Peyer's patch (tissue), 4 donors: ENCODE results near the gene PRPF19. TPM values are rescaled to one million over a fixed set of nuclear protein-coding genes. Genes with fewer than 3 reads are reported as not detected.

Experiments used
- DNase-seq, 3 donors: peaks; one replicate each; pipeline ENCODE4 v3.0.0-alpha.2; 2017 to 2019
- H3K27ac ChIP-seq, 4 donors: fragments of 200-600 bp; sonication (generic); one replicate each; pipeline ENCODE4 v1.5.1; 2016 to 2019
- H3K27me3 ChIP-seq, 2 donors: fragments of 200-600 bp; sonication (generic); one replicate each; pipeline ENCODE4 v1.5.1; 2019
- H3K36me3 ChIP-seq, 3 donors: fragments of 200-600 bp; sonication (generic); one replicate each; pipeline ENCODE4 v1.5.1; 2016 to 2019
- H3K4me1 ChIP-seq, 4 donors: fragments of 200-600 bp; sonication (generic); one replicate each; pipeline ENCODE4 v1.5.1; 2016 to 2019
- H3K4me3 ChIP-seq, 4 donors: fragments of 200-600 bp; sonication (generic); 1 replicate in 3 of 4; 2 replicates in 1 of 4; pipeline ENCODE4 v1.5.1; 2016 to 2019; ENCODE audit warnings: mild to moderate bottlenecking in 1 of 4
- H3K9me3 ChIP-seq, 4 donors: fragments of 200-600 bp; sonication (generic); one replicate each; pipeline ENCODE4 v1.5.1; 2016 to 2019; ENCODE audit warnings: mild to moderate bottlenecking in 1 of 4
- POLR2A ChIP-seq, 2 donors: fragments of 450-650 bp; IDR thresholded peaks; one replicate each; pipeline ENCODE4 v1.5.1; 2017; ENCODE audit warnings: antibody characterized with exemption in 2 of 2, mild to moderate bottlenecking in 2 of 2, moderate library complexity in 2 of 2
- total RNA-seq, 4 donors: library from RNA; depleted of rRNA; stranded (reverse); fragments of >200 nt; gene quantifications; one replicate each; pipeline ENCODE4 v1.1.0, GENCODE V29; 2016
- TF ChIP-seq, protein P1 (sequence below), 6 experiments: fragments of 450-650 bp in 4 of 6; fragments of 200-600 bp in 2 of 6; sonication (generic) in 1 of 6; IDR thresholded peaks; one replicate each; pipeline ENCODE4 v1.5.1; 2017 to 2019; ENCODE audit warnings: antibody characterized with exemption in 6 of 6, mild to moderate bottlenecking in 3 of 6, moderate library complexity in 1 of 6

The PRPF19 gene
- total RNA-seq, 4 donors from 2014 or later, result 36.1 to 53.4 (median 46.5) TPM

DNA sequence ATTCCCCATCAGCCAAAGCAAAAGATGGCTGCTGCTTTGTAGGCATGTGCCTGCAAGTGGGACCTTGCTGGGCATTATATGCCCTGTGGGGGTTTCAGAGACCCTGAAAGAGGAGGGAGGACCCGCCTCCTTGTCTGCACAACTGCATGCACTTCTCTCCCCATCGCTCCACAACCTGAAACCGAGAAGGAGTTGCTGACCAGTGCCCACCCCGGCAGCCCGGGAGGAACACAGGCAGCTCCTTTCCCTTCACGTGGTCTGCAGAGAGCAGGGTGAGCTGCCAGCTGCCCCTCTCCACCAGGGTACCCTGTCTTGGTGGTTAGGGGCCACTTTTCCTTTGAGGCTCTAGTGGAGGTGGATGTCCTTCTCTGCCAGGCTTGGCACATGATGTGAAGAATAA is 16.5 kb upstream of the PRPF19 start:
- Histone ChIP-seq H3K4me1 (peaks cover 5 to 28% (median 12%) of the 10 kb centered on the region in 4 donors), H3K4me3 (no peak overlapping the region), H3K9me3 (no peaks in the 10 kb centered on the region), H3K27me3 (peaks cover 0 to 10% of the 10 kb centered on the region in 2 donors), H3K27ac (no peak overlapping the region), H3K36me3 (peaks cover 0 to 36% (median 0%) of the 10 kb centered on the region in 3 donors)
- no peak for TF ChIP-seq POLR2A (IDR thresholded peaks at IDR 0.05)
- TF ChIP-seq, protein P1, sequence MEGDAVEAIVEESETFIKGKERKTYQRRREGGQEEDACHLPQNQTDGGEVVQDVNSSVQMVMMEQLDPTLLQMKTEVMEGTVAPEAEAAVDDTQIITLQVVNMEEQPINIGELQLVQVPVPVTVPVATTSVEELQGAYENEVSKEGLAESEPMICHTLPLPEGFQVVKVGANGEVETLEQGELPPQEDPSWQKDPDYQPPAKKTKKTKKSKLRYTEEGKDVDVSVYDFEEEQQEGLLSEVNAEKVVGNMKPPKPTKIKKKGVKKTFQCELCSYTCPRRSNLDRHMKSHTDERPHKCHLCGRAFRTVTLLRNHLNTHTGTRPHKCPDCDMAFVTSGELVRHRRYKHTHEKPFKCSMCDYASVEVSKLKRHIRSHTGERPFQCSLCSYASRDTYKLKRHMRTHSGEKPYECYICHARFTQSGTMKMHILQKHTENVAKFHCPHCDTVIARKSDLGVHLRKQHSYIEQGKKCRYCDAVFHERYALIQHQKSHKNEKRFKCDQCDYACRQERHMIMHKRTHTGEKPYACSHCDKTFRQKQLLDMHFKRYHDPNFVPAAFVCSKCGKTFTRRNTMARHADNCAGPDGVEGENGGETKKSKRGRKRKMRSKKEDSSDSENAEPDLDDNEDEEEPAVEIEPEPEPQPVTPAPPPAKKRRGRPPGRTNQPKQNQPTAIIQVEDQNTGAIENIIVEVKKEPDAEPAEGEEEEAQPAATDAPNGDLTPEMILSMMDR (IDR thresholded peaks at IDR 0.05), result no peak
- peak in 1 of 3 donors; percentile 26 for DNase-seq

DNA sequence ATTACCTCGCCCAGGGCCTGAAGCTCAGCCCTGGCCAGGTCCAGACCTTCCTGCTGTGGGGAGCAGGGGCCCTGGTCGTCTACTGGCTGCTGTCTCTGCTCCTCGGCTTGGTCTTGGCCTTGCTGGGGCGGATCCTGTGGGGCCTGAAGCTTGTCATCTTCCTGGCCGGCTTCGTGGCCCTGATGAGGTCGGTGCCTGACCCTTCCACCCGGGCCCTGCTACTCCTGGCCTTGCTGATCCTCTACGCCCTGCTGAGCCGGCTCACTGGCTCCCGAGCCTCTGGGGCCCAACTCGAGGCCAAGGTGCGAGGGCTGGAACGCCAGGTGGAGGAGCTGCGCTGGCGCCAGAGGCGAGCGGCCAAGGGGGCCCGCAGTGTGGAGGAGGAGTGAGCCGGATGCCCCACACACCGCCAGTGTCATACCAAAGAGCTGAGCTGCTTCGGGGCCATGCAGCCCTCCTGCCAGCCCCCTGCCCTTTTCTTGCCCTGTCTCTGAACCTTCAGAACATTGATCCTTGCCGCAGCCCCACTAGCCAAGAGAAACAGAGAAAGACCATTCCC is 15.5 kb upstream of the PRPF19 start:
- Histone ChIP-seq H3K27me3 (peaks cover 0 to 10% of the 10 kb centered on the region in 2 donors), H3K4me1 (peaks cover 5 to 28% (median 12%) of the 10 kb centered on the region in 4 donors), H3K27ac (no peak overlapping the region), H3K36me3 (peaks cover 0 to 36% (median 0%) of the 10 kb centered on the region in 3 donors), H3K9me3 (no peaks in the 10 kb centered on the region), H3K4me3 (no peak overlapping the region)
- DNase-seq, result peak in 1 of 3 donors; percentile 36
- TF ChIP-seq, protein P1 (IDR thresholded peaks at IDR 0.05), result no peak
- TF ChIP-seq POLR2A (IDR thresholded peaks at IDR 0.05), result no peak

DNA sequence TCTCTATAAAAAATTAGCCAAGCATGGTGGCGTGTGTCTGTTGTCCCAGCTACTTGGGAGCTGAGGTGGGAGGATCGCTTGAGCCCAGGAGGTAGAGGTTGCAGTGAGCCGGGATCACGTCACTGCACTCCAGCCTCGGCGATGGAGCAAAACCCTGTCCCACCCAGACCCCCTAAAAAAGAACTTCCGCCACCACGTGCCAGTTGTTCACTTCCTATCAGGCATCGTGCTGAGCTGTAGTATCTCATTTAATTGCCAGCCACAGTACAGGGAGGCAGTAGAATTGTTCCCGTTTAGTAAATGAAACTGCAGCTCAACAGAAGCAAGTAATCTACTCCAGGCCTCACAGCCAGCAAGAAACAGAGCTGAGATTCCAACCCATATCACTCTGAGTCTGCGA is 14.9 kb upstream of the PRPF19 start:
- peaks cover 0 to 10% of the 10 kb centered on the region in 2 donors for H3K27me3 ChIP-seq
- H3K36me3 ChIP-seq, result peaks cover 0 to 36% (median 0%) of the 10 kb centered on the region in 3 donors
- H3K27ac ChIP-seq, result no peak overlapping the region
- no peak overlapping the region for H3K4me3 ChIP-seq
- TF ChIP-seq, protein P1 (IDR thresholded peaks at IDR 0.05), result no peak
- TF ChIP-seq POLR2A (IDR thresholded peaks at IDR 0.05), result no peak
- no peaks in the 10 kb centered on the region for H3K9me3 ChIP-seq
- DNase-seq, result no peak
- peaks cover 5 to 28% (median 17%) of the 10 kb centered on the region in 4 donors for H3K4me1 ChIP-seq

DNA sequence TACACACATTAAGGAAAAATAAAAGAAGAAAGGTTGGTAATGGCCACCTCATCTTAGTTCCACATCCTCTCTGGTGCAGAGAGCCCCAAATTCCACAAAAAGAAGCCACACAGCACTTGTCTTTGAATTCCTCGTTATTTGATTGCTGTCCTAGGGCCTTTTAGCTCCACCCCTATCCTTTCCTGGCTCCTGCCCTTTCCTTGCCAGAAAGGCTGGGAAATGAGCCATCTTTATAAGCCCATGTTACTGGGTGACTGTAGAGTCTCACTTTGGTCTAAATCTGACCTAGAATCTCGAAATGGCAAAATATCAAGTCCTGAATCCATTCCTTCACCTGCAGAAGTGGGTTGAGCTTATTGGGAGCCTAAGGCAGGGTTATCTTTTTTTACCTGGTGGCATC is 13.6 kb upstream of the PRPF19 start:
- H3K36me3 ChIP-seq, result peaks cover 0 to 36% (median 0%) of the 10 kb centered on the region in 3 donors
- DNase-seq, result no peak
- peaks cover 5 to 28% (median 17%) of the 10 kb centered on the region in 4 donors for H3K4me1 ChIP-seq
- no peak overlapping the region for H3K4me3 ChIP-seq
- no peak overlapping the region for H3K27ac ChIP-seq
- H3K9me3 ChIP-seq, result no peaks in the 10 kb centered on the region
- peaks cover 0 to 7% of the 10 kb centered on the region in 2 donors for H3K27me3 ChIP-seq
- TF ChIP-seq, protein P1 (IDR thresholded peaks at IDR 0.05), result no peak
- TF ChIP-seq POLR2A (IDR thresholded peaks at IDR 0.05), result no peak

DNA sequence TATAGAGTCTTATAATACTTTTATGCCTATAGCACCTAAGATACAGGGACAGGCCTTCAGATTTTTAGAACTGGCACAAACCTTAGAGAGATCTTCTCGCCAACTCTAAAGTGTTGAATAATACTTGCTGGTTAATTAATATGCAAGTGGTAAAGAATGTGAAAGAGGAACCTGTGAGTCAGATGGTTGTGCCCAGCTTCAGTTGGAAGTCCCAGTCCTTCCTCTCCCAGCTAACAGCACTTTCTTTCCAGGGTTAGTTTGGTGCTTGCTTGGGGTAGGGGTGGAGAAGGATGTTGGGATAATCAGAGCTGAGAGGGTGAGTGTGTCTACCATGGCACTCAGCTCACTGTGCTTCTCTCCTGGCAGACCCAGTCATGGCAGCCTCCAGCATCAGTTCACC is 12.9 kb upstream of the PRPF19 start:
- H3K27ac ChIP-seq, result peak overlapping the region in 1 of 4 donors; percentile 25
- H3K9me3 ChIP-seq, result no peaks in the 10 kb centered on the region
- TF ChIP-seq, protein P1 (IDR thresholded peaks at IDR 0.05), result no peak
- TF ChIP-seq POLR2A (IDR thresholded peaks at IDR 0.05), result no peak
- peaks cover 0 to 36% (median 0%) of the 10 kb centered on the region in 3 donors for H3K36me3 ChIP-seq
- H3K4me3 ChIP-seq, result no peak overlapping the region
- peaks cover 0 to under 1% of the 10 kb centered on the region in 2 donors for H3K27me3 ChIP-seq
- no peak for DNase-seq
- H3K4me1 ChIP-seq, result peaks cover 0 to 24% (median 15%) of the 10 kb centered on the region in 4 donors
